NOMO-1 treated with dmso at 0.1 percent for 144 hours (cell line): ENCODE measurements around the gene STK32C.

Source experiments
- DNase-seq: peaks from one replicate; lab custom pipeline; 2025; ENCODE audit not compliant: unreplicated experiment; lab: John Stamatoyannopoulos, UW

Gene STK32C

DNA sequence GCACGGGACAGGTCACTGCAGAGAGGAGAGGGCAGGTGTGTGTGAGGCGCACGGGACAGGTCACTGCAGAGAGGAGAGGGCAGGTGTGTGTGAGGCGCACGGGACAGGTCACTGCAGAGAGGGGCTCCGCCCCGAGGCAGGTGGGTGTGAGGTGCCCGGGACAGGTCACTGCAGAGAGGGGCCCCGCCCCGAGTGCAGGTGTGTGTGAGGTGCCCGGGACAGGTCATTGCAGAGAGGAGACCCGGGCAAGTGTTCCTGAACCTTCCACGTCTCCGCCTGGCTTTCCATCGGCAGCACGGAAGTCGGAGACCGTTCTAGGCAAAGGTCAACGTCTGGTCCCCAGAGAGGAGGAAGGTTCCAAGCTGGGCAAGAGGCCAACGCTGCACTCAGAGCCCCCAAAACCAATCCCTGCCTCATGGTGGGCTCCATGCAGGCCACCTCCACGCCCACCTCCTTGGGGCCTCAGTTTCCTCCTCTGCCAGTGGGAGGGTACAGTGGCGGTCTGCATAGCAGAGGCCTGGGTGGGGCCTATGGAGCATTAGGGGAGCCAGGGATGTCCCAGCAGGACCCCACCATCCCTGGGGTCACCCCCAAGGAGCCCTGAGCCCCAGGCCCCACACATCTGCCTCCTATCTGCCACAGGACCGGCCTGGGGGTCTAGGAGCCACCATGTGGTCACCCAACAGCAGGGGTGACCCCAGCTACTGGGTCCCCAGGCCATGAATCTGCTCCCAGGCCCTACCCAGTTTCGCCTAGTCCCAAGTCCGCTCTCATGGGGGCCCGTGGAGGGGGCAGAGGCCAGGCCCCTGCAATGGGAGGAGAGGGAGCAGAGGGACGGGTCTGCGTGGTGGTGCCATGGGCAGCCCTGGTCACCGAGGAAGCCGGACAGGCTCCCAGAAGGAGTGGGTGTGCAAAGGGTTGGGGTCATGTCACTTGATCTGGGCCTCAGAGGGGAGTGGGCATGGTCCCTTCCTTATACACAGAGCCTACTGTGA is 57.0 kb downstream of the STK32C start:
- no peak for DNase-seq

DNA sequence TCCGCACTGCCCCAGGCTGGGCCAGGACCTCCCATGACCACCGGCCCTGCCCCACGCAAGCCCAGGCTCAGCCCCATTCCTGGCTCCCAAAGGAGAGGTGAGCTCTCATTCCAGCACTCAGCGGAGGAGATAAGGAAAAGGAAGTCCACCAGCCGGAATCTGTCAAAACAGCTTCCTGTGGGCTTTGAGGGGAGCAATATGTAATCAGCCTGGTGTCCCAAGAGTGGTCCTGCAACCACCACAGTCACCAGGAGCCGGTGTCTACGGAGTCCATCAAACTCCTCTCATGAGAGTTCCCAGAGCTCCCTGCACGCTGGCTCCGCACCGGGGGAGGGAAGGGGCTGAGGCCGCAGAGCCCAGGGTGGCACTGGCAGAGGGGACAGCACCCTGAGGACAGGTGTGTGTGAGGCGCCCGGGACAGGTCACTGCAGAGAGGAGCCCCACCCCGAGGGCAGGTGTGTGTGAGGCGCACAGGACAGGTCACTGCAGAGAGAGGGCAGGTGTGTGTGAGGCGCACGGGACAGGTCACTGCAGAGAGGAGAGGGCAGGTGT is 57.9 kb downstream of the STK32C start:
- DNase-seq, result no peak

DNA sequence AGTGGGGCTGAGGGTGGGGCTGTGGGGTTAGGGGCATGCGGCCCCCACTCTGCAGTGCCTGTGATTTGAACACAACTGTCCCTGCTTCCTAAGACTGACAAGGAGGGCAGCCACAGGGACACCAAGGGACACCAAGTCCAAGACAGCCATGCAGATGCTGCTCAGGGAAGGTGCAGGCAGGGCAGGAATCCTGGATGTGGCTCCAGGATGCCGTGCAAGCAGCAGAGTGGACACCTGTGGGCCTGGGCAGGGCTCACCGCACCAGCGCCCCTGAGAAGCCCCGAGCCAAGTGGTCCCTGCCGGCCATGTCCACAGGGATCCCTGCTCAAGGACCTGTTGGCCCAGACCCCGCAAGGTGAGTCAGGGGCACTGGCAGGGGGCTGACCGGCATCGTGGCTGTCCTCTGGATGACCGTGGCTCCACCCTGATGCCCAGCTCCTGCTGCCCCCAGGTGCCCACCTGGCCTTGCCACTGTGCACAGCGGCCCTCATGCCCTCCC is 58.5 kb downstream of the STK32C start:
- DNase-seq, result no peak

DNA sequence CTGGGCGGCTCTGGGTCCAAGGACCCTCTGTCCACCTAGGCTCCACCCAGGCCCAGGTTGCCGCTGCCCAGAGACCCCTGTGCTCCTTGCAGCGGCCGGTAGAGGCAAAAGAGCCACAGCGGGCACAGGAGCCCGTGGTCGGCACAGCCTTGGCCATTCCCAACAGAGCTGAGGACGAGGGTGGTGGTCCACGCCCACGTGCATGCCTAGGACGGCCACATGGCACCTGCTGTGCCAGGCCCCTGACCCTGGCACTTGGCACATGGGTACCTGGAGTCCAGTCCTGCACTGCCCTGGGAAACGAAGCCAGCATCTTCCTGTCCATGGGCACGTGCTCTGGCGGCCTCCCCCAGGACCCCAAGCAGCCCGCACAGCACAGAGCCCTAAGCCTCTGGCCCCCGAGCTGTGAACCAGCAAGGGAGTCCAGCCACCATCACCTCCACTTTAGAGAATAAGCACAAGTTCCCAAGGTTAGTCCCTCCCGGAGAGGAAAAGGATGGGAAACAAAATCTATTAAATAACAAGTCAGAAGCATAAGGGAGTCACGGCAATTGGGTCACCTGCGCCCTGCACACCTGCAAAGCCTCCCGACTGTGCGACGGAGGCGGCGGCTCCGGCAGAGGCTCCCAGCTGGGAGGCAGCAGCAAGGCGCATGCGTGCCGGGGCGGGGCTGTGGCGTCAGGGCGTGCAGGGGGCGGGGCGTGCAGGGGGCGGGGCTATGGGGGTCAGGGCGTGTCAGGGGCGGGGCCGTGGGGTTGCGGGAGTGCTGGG is 59.1 kb downstream of the STK32C start:
- no peak for DNase-seq

DNA sequence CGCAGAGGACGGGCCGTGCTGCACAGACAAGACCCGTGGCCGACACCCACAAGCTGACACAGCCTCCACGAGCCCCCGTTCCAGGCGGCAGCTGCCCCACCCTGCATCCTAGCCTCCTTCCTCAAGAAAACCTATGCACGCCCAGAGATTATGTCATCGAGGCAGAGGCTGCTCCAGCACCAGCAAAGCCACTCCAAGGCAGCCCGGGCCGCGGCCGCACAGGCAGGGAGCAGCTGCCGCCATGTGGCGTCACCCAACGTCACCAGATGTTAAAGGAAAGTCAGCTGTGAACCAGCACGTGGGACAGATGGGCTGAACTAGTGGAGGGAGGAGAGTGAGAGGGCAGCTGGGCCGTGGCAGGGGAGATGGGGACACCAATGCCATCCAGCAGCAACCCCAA is 59.8 kb downstream of the STK32C start:
- DNase-seq, result no peak

- no peak for DNase-seq
These were observed 61.5 kb downstream of the STK32C start for GRCh38 chr10:132246296-132246695.

- no peak for DNase-seq
These were observed 62.7 kb downstream of the STK32C start for GRCh38 chr10:132245056-132245455.

DNA sequence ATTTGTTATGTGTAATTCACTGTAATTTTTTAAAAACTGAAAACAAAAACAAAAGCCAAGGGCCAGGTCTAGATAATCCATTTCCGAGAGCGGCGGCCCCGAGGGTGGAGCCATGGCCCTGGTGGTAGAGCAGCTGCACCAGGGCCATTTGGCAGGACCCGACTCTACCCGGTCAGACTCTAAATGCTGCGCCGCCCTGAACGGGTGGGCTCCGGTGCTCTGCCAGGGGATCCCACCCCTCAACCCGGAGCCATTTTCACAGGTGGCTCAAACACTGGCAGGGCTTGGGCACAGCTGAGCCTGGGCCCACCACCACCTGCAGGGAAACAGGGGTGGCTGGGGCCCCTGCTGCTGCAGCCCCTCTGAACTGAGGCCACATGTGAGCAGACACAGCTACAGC is 64.1 kb downstream of the STK32C start:
- DNase-seq, result no peak

- no peak for DNase-seq
These were observed 64.6 kb downstream of the STK32C start for GRCh38 chr10:132243141-132243540.

- no peak for DNase-seq
These were observed 65.5 kb downstream of the STK32C start for GRCh38 chr10:132242103-132242840.

GRCh38 chr10:132241496-132241895 is 66.3 kb downstream of the STK32C start:
- no peak for DNase-seq

DNA sequence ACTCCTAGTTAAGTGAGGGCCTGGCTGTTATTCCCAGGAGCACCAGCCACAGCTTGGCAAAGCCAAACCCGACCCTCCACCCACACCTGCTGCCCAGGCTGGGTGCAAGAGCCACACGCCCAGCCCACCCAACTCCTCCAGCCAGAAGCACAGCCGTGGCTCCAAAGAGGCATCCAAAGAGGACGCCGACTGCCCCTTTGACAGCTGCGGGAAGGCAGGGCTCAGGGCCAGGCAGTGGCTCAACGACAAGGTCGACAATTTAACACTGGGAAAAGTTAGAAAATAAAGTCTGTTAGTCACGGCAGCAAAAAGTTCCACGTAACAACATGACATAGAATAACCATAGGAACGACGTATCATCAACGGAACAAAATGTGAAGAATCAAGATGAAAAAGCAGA is 66.7 kb downstream of the STK32C start:
- no peak for DNase-seq

GRCh38 chr10:132240581-132240980 is 67.2 kb downstream of the STK32C start:
- DNase-seq, result no peak

- no peak for DNase-seq
These were observed 67.6 kb downstream of the STK32C start for GRCh38 chr10:132240156-132240555.

DNA sequence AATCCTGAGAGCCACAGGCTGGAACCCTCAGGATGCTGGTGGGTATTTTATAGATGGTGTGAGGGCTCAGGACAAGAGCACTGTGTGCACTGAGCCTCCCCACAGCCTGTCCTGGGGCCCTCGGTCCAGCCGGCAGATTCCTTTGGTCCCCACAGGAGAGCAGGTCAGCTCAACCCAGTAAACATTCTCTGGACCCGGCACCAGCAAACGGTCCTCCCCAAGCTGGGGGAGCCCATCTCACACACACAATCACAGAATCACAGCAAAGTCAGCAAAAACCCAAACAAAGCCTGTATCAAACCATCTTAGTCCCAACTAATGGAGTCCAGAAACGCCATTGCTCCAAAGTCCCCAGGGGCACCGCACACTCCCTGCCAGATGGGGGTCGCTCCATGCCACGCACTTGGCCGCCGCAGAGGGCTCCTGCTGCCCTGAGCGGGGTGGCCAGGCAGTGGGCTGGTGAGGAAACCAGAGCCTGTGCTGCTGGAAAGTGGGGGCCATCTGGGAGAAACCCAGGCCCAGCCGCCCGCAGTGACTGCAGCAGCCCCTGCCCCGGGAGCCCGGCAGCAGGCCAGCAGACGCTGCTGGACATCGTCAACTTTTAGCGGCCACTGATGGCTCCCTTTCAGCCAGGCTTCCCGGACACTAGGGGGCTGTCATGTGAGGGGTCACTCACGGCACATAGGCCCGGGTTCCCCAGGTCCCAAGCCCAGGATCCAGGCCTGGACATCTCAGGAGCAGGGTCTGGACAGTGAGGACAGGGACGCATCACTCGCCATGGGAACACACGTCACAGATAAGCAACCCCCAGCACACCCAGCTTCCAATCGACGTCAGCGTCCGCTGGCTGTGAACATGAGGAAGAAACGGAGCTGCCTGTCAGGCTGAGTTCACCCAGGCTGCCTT is 68.4 kb downstream of the STK32C start:
- DNase-seq, result no peak

DNA sequence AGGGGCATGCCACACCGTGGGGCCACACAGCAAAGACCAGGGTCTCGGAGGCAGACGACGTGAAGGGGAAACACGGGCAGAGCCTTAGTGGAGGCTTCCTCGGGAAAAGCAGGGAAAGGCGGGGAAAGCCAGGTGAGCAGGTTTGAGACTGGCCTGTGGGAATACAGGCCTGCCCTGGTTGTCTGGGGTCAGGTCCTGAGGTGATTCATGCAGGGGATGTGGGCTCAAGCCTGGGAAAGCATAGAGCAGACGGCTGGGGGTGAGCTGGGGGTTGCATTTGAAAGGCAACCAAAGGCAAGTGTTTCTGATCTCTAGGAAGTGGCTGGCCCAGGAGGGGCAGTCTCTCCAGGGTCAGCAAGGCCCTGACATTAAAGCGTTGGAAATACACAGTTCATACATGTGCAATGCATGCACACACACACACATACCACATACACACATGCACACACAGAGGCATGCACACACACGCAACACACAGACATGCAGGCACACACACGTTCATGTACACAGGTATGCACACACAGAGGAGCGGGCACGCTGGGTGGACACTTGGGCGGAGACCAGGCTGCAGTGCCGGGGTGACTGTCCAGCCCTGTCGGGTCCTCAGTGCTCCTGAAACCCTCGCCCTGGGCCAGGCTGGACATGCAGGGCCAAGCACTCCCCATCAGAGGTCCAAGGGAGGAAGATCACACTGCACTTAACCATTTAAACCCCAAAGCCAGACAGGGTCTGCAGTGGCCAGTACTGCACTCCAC is 69.2 kb downstream of the STK32C start:
- DNase-seq, result no peak

GRCh38 chr10:132237871-132238270 is 69.9 kb downstream of the STK32C start:
- no peak for DNase-seq

DNA sequence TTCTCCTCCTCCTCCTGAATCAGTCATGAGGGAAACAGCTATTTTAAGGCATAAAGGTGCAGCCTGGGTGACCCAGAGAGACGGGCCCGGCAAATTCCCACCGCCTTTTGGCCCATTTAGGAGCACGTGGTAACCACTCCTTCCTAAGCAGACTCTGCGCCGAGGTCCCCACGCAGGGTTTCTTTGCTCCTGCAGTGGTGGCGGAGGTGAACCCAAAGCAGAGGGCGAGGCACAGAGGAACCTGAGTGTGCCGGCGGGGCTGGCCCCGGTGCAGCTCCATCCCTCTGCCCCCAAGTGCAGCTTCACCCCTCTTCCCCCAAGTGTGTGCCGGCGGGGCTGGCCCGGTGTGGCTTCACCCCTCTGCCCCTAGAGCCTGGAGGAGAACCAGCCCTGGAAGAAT is 70.4 kb downstream of the STK32C start:
- DNase-seq, result no peak

- DNase-seq, result no peak
These were observed 70.9 kb downstream of the STK32C start for GRCh38 chr10:132236881-132237280.
